Measurements from ENCODE around the gene GCH1. TPM values are rescaled to one million over a fixed set of nuclear protein-coding genes. Genes with fewer than 3 reads are reported as not detected.

Gene GCH1
- polyA plus RNA-seq, 3 donors = 55.3 to 68.6 (median 63.3) TPM

DNA sequence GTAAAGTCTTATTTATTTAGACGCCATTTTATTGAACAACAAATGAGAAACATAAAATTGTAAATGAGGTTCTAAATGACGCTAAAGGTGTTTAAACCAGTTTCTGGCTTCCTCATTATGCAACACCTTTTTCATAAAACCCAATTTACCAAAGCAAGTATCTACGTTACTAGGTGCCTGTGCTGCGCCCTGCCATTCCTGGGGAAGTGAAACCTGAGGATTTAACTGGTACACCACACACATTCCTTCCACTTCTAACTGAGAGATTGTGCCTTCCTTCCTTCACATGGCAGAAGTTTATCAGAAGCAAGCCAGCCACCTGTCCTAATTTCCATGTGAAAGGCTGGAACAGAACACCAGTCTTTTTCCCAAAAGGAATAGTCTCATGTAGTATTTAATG, 40.3 kb upstream of the GCH1 start:
- Histone ChIP-seq H3K9ac (ENCODE audit: insufficient read depth, low read length, poor library complexity, severe bottlenecking) (peak overlapping the region; percentile 17), H3K9me3 (replicated peaks in 1 of 2; ENCODE audit: control insufficient read depth in 1 of 2, insufficient read depth in 1 of 2, low read length in 2 of 2) (no peaks in the 10 kb centered on the region), H3K27me3 (ENCODE audit: control insufficient read depth in 2 of 2, insufficient read depth in 2 of 2, low read length in 2 of 2) (no peaks in the 10 kb centered on the region), H3K27ac (ENCODE audit: low read depth in 1 of 2, low read length in 2 of 2) (peak overlapping the region in 1 of 2 donors; percentile 62), H2AFZ (ENCODE audit: insufficient read depth, low read depth, low read length, poor library complexity, severe bottlenecking) (peak overlapping the region; percentile 68), H3K36me3 (replicated peaks in 1 of 2; ENCODE audit: control insufficient read depth in 1 of 2, insufficient read depth in 2 of 2, low read length in 2 of 2) (peaks cover 0 to 2% of the 10 kb centered on the region in 2 donors), H4K20me1 (ENCODE audit: insufficient read depth, low read length) (no peaks in the 10 kb centered on the region), H3K4me1 (ENCODE audit: control insufficient read depth in 1 of 2, insufficient read depth in 2 of 2, low read length in 2 of 2) (peaks cover 4 to 14% of the 10 kb centered on the region in 2 donors), H3K4me2 (replicated peaks; ENCODE audit: extremely low read depth, low read length, poor library complexity, severe bottlenecking) (peak overlapping the region; percentile 49), H3K79me2 (ENCODE audit: insufficient read depth, low read length) (no peaks in the 10 kb centered on the region), H3K4me3 (replicated peaks in 1 of 3; ENCODE audit: low read depth in 2 of 3, low read length in 3 of 3) (peak overlapping the region; percentile 17 to 64 (median 61))
- no peak for TF ChIP-seq CTCF (IDR thresholded peaks at IDR 0.05)
- peaks cover 15% of the 10 kb centered on the region for H3K4me1 Mint-ChIP-seq
- DNase-seq = peak; percentile 14 to 49 (median 41)
- H3K36me3 Mint-ChIP-seq = peaks cover 6 to 10% of the 10 kb centered on the region in 2 donors
- 0% methylated on average over 2 of the region's 4 CpGs for WGBS (ENCODE audit: insufficient coverage)
- intact Hi-C loops (cut with micrococcal nuclease) = no loop called here
- H3K27me3 Mint-ChIP-seq (ENCODE audit: low read depth in 3 of 3) = no peaks in the 10 kb centered on the region
- H3K9me3 Mint-ChIP-seq = peaks cover 0 to under 1% (median 0%) of the 10 kb centered on the region in 7 donors
- peak overlapping the region in 5 of 7 donors; percentile 15 to 68 (median 31) for H3K27ac Mint-ChIP-seq
- H3K4me3 Mint-ChIP-seq = peak overlapping the region; percentile 58 to 85

- H3K4me1 ChIP-seq (ENCODE audit: control insufficient read depth in 1 of 2, insufficient read depth in 2 of 2, low read length in 2 of 2) = peaks cover 0 to 6% of the 10 kb centered on the region in 2 donors
- no peaks in the 10 kb centered on the region for H4K20me1 ChIP-seq (ENCODE audit: insufficient read depth, low read length)
- H3K4me3 Mint-ChIP-seq = no peak overlapping the region
- H3K9me3 ChIP-seq (replicated peaks in 1 of 2; ENCODE audit: control insufficient read depth in 1 of 2, insufficient read depth in 1 of 2, low read length in 2 of 2) = no peaks in the 10 kb centered on the region
- intact Hi-C loops (cut with micrococcal nuclease) = no loop called here
- peaks cover 0 to 4% of the 10 kb centered on the region in 2 donors for H3K36me3 Mint-ChIP-seq
- H3K4me1 Mint-ChIP-seq = peaks cover 3% of the 10 kb centered on the region
- H3K36me3 ChIP-seq (replicated peaks in 1 of 2; ENCODE audit: control insufficient read depth in 1 of 2, insufficient read depth in 2 of 2, low read length in 2 of 2) = peaks cover 0 to 2% of the 10 kb centered on the region in 2 donors
- no peak for DNase-seq
- H3K9ac ChIP-seq (ENCODE audit: insufficient read depth, low read length, poor library complexity, severe bottlenecking) = no peak overlapping the region
- no peaks in the 10 kb centered on the region for H3K79me2 ChIP-seq (ENCODE audit: insufficient read depth, low read length)
- TF ChIP-seq CTCF (IDR thresholded peaks at IDR 0.05) = no peak
- H3K27ac ChIP-seq (ENCODE audit: low read depth in 1 of 2, low read length in 2 of 2) = no peak overlapping the region
- WGBS (ENCODE audit: insufficient coverage) = no CpG with 5 or more reads among the region's 1 CpG
- H3K9me3 Mint-ChIP-seq = no peaks in the 10 kb centered on the region
- H2AFZ ChIP-seq (ENCODE audit: insufficient read depth, low read depth, low read length, poor library complexity, severe bottlenecking) = no peak overlapping the region
- H3K4me3 ChIP-seq (replicated peaks in 1 of 3; ENCODE audit: low read depth in 2 of 3, low read length in 3 of 3) = no peak overlapping the region
- H3K27ac Mint-ChIP-seq = no peak overlapping the region
- H3K27me3 Mint-ChIP-seq (ENCODE audit: low read depth in 3 of 3) = no peaks in the 10 kb centered on the region
- no peak overlapping the region for H3K4me2 ChIP-seq (replicated peaks; ENCODE audit: extremely low read depth, low read length, poor library complexity, severe bottlenecking)
- no peaks in the 10 kb centered on the region for H3K27me3 ChIP-seq (ENCODE audit: control insufficient read depth in 2 of 2, insufficient read depth in 2 of 2, low read length in 2 of 2)
Measured at GRCh38 chr14:54936816-54937215, 34.2 kb upstream of the GCH1 start.
